ENCODE results near the gene SOSTDC1. TPM values are rescaled to one million over a fixed set of nuclear protein-coding genes. Genes with fewer than 3 reads are reported as not detected.
"Not testable (repeated sequence)": the region's sequence is repeated elsewhere in the genome, so short reads cannot be mapped to it uniquely, and the experiment has no call there.

The SOSTDC1 gene
- total RNA-seq, 6 experiments from 2014 or later: not detected

DNA sequence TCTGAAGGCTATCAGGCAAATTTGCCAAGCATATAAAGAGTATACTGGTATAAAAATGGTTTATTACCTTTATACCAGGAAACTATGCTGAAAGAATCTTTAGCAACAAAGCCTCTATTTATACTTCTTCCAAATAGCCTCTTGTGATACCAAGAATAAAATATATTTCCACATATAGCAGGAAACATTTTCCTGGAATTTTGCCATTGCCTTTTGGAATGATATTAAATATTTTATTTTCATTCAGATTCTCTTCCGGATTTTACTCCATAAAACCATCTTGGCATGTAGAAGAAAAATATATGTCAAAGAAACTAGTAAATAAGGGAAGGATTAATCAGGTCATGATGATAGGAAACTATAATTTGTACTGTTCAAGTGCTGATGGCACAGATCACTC lies 17.7 kb downstream of the SOSTDC1 start:
- Mint-ChIP-seq H3K27ac (no peak overlapping the region), H3K9me3 (no peaks in the 10 kb centered on the region), H3K4me1 (ENCODE audit: low read depth) (no peaks in the 10 kb centered on the region), H3K4me3 (no peak overlapping the region), H3K27me3 (ENCODE audit: insufficient read depth) (no peaks in the 10 kb centered on the region), H3K36me3 (ENCODE audit: low read depth) (no peaks in the 10 kb centered on the region)
- DNase-seq: no peak
- TF ChIP-seq CTCF (IDR thresholded peaks at IDR 0.05): no peak

DNA sequence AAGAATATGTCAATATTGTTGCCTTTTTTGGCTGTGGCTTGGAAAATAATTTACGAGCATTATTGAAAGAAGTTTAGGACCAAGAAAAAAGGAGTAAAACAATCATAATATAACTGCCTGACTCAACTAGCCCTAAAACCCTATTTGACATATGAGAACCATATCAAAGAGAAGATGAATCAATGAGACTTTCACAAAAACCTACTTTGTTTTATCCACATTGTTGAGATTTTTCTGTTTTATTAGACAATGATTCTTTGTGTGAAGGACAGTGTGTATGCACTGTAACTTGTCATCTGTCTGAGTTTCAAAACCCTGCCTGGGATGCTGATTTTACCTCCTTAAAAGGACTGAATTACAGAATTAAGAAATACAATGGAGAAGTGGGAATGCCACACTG lies 19.0 kb downstream of the SOSTDC1 start:
- no peak overlapping the region for H3K4me3 Mint-ChIP-seq
- no peaks in the 10 kb centered on the region for H3K4me1 Mint-ChIP-seq (ENCODE audit: low read depth)

DNA sequence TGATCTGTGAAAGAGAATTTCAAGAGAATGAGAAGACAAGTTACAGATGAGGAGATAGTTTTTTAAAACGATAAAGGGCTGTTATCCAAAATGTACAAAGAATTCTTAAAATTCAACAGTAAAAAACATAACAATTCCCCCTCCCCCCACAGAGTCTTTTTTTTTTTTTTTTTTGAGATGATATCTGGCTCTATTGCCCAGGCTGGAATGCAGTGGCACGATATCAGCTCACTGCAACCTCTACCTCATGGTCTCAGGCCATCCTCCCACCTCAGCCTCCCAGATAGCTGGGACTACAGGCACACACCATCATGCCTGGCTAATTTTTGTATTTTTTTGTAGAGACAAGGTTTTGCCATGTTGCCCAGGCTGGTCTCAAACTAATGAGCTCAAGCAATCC lies 21.7 kb downstream of the SOSTDC1 start:
- not testable (repeated sequence) for H3K27me3 Mint-ChIP-seq (ENCODE audit: insufficient read depth); H3K4me3 Mint-ChIP-seq; H3K4me1 Mint-ChIP-seq (ENCODE audit: low read depth); H3K9me3 Mint-ChIP-seq; H3K27ac Mint-ChIP-seq; DNase-seq; H3K36me3 Mint-ChIP-seq (ENCODE audit: low read depth)

More for the DNA sequence above, 19.0 kb downstream of the SOSTDC1 start:
- no peak for TF ChIP-seq CTCF (IDR thresholded peaks at IDR 0.05)
- H3K27me3 Mint-ChIP-seq (ENCODE audit: insufficient read depth): no peaks in the 10 kb centered on the region
- no peak for DNase-seq
- no peak overlapping the region for H3K27ac Mint-ChIP-seq
- H3K9me3 Mint-ChIP-seq: no peaks in the 10 kb centered on the region
- H3K36me3 Mint-ChIP-seq (ENCODE audit: low read depth): no peaks in the 10 kb centered on the region

- no peaks in the 10 kb centered on the region for H3K36me3 Mint-ChIP-seq (ENCODE audit: low read depth)
- no peak overlapping the region for H3K27ac Mint-ChIP-seq
- no peak for DNase-seq
- H3K27me3 Mint-ChIP-seq (ENCODE audit: insufficient read depth): no peaks in the 10 kb centered on the region
- H3K9me3 Mint-ChIP-seq: no peaks in the 10 kb centered on the region
- no peak for TF ChIP-seq CTCF (IDR thresholded peaks at IDR 0.05)
- no peak overlapping the region for H3K4me3 Mint-ChIP-seq
- peaks cover 2% of the 10 kb centered on the region; the same call in 1 of the 2 replicates for H3K4me1 Mint-ChIP-seq (ENCODE audit: low read depth)
These were observed 26.6 kb downstream of the SOSTDC1 start for GRCh38 chr7:16438988-16439387.

- H3K27me3 Mint-ChIP-seq (ENCODE audit: insufficient read depth): no peaks in the 10 kb centered on the region
- no peak for DNase-seq
- H3K4me3 Mint-ChIP-seq: no peak overlapping the region
- no peak overlapping the region for H3K27ac Mint-ChIP-seq
- H3K9me3 Mint-ChIP-seq: no peaks in the 10 kb centered on the region
- no peak for TF ChIP-seq CTCF (IDR thresholded peaks at IDR 0.05)
- no peaks in the 10 kb centered on the region for H3K36me3 Mint-ChIP-seq (ENCODE audit: low read depth)
- peaks cover 16% of the 10 kb centered on the region for H3K4me1 Mint-ChIP-seq (ENCODE audit: low read depth)
These were observed 29.2 kb downstream of the SOSTDC1 start for GRCh38 chr7:16436306-16436705.

DNA sequence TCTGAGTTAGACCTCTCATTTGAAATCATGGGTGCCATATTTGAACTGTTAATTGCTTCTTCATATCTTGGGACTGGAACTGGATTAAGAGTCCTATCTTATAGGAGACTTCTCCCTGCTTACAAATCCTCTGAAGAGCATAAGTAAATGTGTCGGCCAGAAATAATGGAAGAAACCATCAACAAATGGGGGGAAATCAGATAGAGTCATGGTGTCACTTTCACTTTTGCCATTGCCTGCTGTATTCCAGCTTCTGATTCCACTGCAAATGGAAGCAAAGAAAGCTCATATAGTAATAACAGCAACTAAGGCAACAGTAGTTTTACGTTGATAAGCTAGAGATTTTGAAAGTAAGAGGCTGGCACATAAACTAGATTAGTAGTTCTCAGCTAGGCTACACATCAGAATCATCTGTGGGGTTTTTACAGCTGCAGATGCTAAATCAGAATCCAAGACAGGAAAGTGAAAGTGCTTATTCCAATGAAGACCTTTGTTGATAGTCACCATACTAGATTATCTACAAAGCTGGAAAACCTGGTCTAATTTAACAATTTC lies 31.9 kb downstream of the SOSTDC1 start:
- TF ChIP-seq CTCF (IDR thresholded peaks at IDR 0.05): no peak
- H3K9me3 Mint-ChIP-seq: no peaks in the 10 kb centered on the region
- H3K27ac Mint-ChIP-seq: no peak overlapping the region
- peak overlapping the region; percentile 3; the same call in 1 of the 2 replicates for H3K4me3 Mint-ChIP-seq
- no peaks in the 10 kb centered on the region; the same call in 1 of the 2 replicates for H3K36me3 Mint-ChIP-seq (ENCODE audit: low read depth)
- no peaks in the 10 kb centered on the region for H3K27me3 Mint-ChIP-seq (ENCODE audit: insufficient read depth)
- peaks cover 42% of the 10 kb centered on the region for H3K4me1 Mint-ChIP-seq (ENCODE audit: low read depth)
- no peak for DNase-seq

Measured in HFFc6 (cell line).